Measurements from ENCODE around the gene PSD.

DNA sequence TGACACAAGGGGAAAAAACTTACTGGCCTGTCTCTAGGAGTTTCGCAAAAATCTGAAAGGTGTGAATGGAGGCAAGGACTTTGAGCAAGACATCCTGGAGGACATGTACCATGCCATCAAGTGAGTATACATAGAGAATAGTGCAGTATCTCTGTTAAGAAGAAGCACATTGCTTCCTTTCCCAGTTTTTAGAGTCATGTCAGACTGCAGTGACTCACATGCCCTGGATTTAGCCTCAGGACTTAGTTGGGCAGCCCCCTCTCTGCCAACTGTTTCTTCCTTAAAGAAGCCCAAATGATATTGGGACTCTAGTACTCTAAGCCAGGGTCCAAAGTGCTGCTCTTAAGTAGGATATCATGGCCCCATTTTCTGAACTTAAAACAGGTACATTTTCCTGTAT, 51.1 kb downstream of the PSD start:
- TF ChIP-seq, protein P1, sequence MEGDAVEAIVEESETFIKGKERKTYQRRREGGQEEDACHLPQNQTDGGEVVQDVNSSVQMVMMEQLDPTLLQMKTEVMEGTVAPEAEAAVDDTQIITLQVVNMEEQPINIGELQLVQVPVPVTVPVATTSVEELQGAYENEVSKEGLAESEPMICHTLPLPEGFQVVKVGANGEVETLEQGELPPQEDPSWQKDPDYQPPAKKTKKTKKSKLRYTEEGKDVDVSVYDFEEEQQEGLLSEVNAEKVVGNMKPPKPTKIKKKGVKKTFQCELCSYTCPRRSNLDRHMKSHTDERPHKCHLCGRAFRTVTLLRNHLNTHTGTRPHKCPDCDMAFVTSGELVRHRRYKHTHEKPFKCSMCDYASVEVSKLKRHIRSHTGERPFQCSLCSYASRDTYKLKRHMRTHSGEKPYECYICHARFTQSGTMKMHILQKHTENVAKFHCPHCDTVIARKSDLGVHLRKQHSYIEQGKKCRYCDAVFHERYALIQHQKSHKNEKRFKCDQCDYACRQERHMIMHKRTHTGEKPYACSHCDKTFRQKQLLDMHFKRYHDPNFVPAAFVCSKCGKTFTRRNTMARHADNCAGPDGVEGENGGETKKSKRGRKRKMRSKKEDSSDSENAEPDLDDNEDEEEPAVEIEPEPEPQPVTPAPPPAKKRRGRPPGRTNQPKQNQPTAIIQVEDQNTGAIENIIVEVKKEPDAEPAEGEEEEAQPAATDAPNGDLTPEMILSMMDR (IDR thresholded peaks at IDR 0.05; ENCODE audit: low read depth, low read length), result no peak
- TF ChIP-seq EZH2phosphoT487 (IDR thresholded peaks at IDR 0.05; ENCODE audit: low read depth), result no peak
